Endodermal cell (in vitro differentiated cells): Measurements from ENCODE around the gene MEX3C. TPM values are rescaled to one million over a fixed set of nuclear protein-coding genes. Genes with fewer than 3 reads are reported as not detected.

Source experiments
- DNase-seq: peaks from one replicate; pipeline ENCODE4 v3.0.0-alpha.2; 2017
- H3K27ac ChIP-seq: 2 replicates; pipeline ENCODE4 v1.5.1; 2013; ENCODE audit warnings: mild to moderate bottlenecking, low read depth, low read length, moderate library complexity
- H3K27me3 ChIP-seq: 2 replicates; pipeline ENCODE4 v1.6.1; 2013; ENCODE audit warnings: mild to moderate bottlenecking, low read length, moderate library complexity; ENCODE audit not compliant: insufficient read depth, control insufficient read depth, poor library complexity, severe bottlenecking
- H3K36me3 ChIP-seq: 2 replicates; pipeline ENCODE4 v1.7.0; 2013; ENCODE audit warnings: mild to moderate bottlenecking, low read length, moderate library complexity; ENCODE audit not compliant: control insufficient read depth, insufficient read depth
- H3K4me1 ChIP-seq: one replicate; pipeline ENCODE4 v1.7.0; 2013; ENCODE audit warnings: low read length; ENCODE audit not compliant: control insufficient read depth, insufficient read depth
- H3K4me3 ChIP-seq: 2 replicates; pipeline ENCODE4 v1.5.1; 2013; ENCODE audit warnings: mild to moderate bottlenecking, low read length, moderate library complexity
- H3K9ac ChIP-seq: 2 replicates; pipeline ENCODE4 v1.6.1; 2013; ENCODE audit warnings: mild to moderate bottlenecking, low read length, moderate library complexity; ENCODE audit not compliant: poor library complexity, severe bottlenecking; ENCODE audit errors: extremely low read depth
- H3K9me3 ChIP-seq: 2 replicates; pipeline ENCODE4 v1.6.1; 2013; ENCODE audit warnings: mild to moderate bottlenecking, low read length, moderate library complexity; ENCODE audit not compliant: control insufficient read depth
- H3K27ac Mint-ChIP-seq: 2 replicates; pipeline ENCODE4 v1.8.0; 2020; ENCODE audit warnings: mixed read lengths
- H3K27me3 Mint-ChIP-seq: 2 replicates; pipeline ENCODE4 v1.8.0; 2021; ENCODE audit warnings: mild to moderate bottlenecking, mixed read lengths; ENCODE audit not compliant: insufficient read depth
- H3K36me3 Mint-ChIP-seq: 2 replicates; pipeline ENCODE4 v1.8.0; 2020; ENCODE audit warnings: low read depth, mixed read lengths
- H3K4me1 Mint-ChIP-seq: 2 replicates; pipeline ENCODE4 v1.8.0; 2020; ENCODE audit warnings: mixed read lengths
- H3K4me3 Mint-ChIP-seq: 2 replicates; pipeline ENCODE4 v1.8.0; 2020; ENCODE audit warnings: mild to moderate bottlenecking, moderate library complexity, mixed read lengths
- H3K9me3 Mint-ChIP-seq: 2 replicates; pipeline ENCODE4 v1.8.0; 2020; ENCODE audit warnings: mild to moderate bottlenecking, mixed read lengths
- CTCF ChIP-seq: fragments of 200-600 bp; sonication (generic); conservative IDR thresholded peaks from 2 replicates; pipeline ENCODE4 v1.5.0; 2021; ENCODE audit warnings: antibody characterized with exemption, mild to moderate bottlenecking
- WGBS, 2 experiments: methylation state at CpG; one replicate each; pipeline versions ENCODE4 v1.1.5 to v1.1.7; 2013; ENCODE audit warnings: missing lambda C conversion rate in 2 of 2, mixed read lengths in 1 of 2; ENCODE audit not compliant: insufficient coverage in 1 of 2, insufficient read length in 1 of 2; 5-methylcytosine and 5-hydroxymethylcytosine counted together
- total RNA-seq, 2 donors: library from RNA; stranded (reverse); fragmentation: NEBNext Ultra II Directional in 1 of 2; extraction: Animal tissue kit (Norgen Biotek cat#: 25700) in 1 of 2; gene quantifications; 2 replicates in 1 of 2; 3 replicates in 1 of 2; pipeline ENCODE4 v1.2.1, GENCODE V29; 2021

Gene MEX3C
- total RNA-seq, 2 donors from 2014 or later: 60.1 to 68.4 TPM

GRCh38 chr18:51164761-51165281 is 32.7 kb downstream of the MEX3C start:
- H3K27ac ChIP-seq: no peak overlapping the region
- H3K27ac Mint-ChIP-seq: peak overlapping the region; percentile 15
- H3K27me3 ChIP-seq: no peaks in the 10 kb centered on the region
- no peaks in the 10 kb centered on the region for H3K9me3 ChIP-seq
- DNase-seq: peak; percentile 62
- H3K4me1 Mint-ChIP-seq: peaks cover 38% of the 10 kb centered on the region
- H3K4me3 ChIP-seq: no peak overlapping the region
- H3K9me3 Mint-ChIP-seq: no peaks in the 10 kb centered on the region
- H3K36me3 Mint-ChIP-seq: no peaks in the 10 kb centered on the region
- peaks cover 3% of the 10 kb centered on the region for H3K4me1 ChIP-seq
- H3K4me3 Mint-ChIP-seq: no peak overlapping the region
- TF ChIP-seq CTCF: no peak
- H3K9ac ChIP-seq: no peak overlapping the region
- H3K36me3 ChIP-seq: no peaks in the 10 kb centered on the region
- WGBS, 2 experiments: 84 to 100% methylated on average over 2 of the region's 2 CpGs
- no peaks in the 10 kb centered on the region for H3K27me3 Mint-ChIP-seq

GRCh38 chr18:51164342-51164741 is 33.1 kb downstream of the MEX3C start:
- Histone ChIP-seq H3K4me1 (peaks cover 3% of the 10 kb centered on the region), H3K9ac (no peak overlapping the region), H3K27ac (no peak overlapping the region), H3K9me3 (no peaks in the 10 kb centered on the region), H3K36me3 (no peaks in the 10 kb centered on the region), H3K27me3 (no peaks in the 10 kb centered on the region), H3K4me3 (no peak overlapping the region)
- no peaks in the 10 kb centered on the region for H3K36me3 Mint-ChIP-seq
- TF ChIP-seq CTCF: no peak
- no peaks in the 10 kb centered on the region for H3K9me3 Mint-ChIP-seq
- DNase-seq: no peak
- no peak overlapping the region for H3K4me3 Mint-ChIP-seq
- no peak overlapping the region for H3K27ac Mint-ChIP-seq
- no peaks in the 10 kb centered on the region for H3K27me3 Mint-ChIP-seq
- WGBS, 2 experiments: 92 to 99% methylated on average over 7 to 8 of the region's 8 CpGs
- peaks cover 39% of the 10 kb centered on the region for H3K4me1 Mint-ChIP-seq

- 80 to 95% methylated on average over 1 to 3 of the region's 3 CpGs for WGBS, 2 experiments
- H3K4me3 ChIP-seq: no peak overlapping the region
- no peak for TF ChIP-seq CTCF
- Mint-ChIP-seq H3K4me3 (no peak overlapping the region), H3K4me1 (peaks cover 39% of the 10 kb centered on the region), H3K9me3 (no peaks in the 10 kb centered on the region), H3K27me3 (no peaks in the 10 kb centered on the region), H3K36me3 (no peaks in the 10 kb centered on the region), H3K27ac (no peak overlapping the region)
- no peaks in the 10 kb centered on the region for H3K36me3 ChIP-seq
- H3K27ac ChIP-seq: no peak overlapping the region
- no peaks in the 10 kb centered on the region for H3K27me3 ChIP-seq
- DNase-seq: no peak
- no peaks in the 10 kb centered on the region for H3K9me3 ChIP-seq
- H3K9ac ChIP-seq: no peak overlapping the region
- peaks cover 3% of the 10 kb centered on the region for H3K4me1 ChIP-seq
These were observed 33.9 kb downstream of the MEX3C start for GRCh38 chr18:51163543-51163942.
